CD4-positive, alpha-beta T cell treated with Interleukin-6 for 4 hours (primary cell): ENCODE results near the gene COQ8B.

Experiments used
- DNase-seq: peaks from one replicate; pipeline ENCODE4 v3.0.0-alpha.2; 2020; ENCODE audit warnings: mixed read lengths

The COQ8B gene

DNA sequence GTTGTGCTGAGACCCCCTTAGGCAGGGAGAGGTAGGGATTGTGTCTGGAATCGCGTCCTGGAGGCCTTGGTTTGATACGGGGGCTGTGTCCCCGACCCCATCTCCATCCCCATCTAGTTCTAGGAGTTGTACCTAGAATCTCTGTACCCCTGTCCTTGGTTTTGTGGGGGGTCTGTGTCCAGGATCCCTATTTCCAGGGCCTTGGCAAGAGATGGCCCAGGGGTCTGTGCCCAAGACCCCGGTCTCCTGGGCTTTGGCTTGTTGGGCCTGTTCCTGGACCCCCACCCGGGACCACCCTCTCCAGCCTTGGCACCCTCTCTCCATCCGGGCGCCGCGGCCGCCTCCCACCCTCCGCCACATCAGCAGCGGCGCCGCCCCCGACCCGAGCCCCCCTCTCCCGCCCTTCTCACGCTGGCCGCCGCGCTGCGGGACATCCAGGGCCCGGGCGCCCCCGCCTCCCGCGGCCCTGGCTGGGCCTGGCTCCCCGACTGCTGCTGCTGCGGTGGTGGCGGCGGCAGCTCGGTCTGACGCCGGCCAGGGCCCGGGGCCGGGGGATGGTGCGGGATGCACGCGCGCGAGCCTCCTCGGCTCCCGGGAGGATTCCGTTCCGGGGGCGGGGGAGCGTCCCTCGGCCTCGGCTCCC lies 26.5 kb downstream of the COQ8B start, which contains the start of gene NUMBL:
Gene NUMBL (minus strand): TSS at position 602 of the 643 bp plus-strand sequence. CDS start 168 bp downstream, at position 434.
- no peak for DNase-seq

DNA sequence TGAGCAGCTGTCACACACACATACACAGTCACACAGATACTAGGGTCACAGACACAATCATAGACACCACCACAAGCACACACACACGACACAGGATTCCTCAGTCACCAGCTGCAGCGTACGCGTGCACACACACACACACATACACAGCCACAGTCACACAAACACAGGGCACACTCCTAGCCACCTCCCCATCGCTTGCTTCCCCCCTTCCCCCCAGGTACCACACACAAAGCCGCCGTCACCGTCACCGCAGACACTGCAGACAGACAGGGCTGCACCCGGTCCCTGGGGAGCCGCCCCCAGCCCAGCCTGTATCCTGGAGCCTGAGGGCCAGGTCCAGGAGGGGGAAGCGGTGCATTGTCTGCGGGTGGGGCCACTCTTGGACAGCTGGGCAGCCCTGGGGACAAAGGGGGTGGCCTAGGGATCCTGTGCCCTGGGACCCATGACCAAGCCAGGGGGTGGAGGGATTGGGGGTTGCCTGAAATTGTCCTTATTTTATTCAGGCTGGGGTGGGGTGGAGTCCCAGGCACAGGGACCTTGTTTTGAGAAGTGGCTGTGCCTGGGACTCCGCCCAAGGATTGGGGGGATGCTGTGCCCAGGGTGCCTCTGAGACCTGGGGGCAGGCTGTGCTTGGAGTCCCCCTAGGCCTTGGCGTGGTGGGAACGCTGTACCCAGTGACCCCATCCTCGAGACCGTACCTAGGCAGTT lies 27.2 kb downstream of the COQ8B start:
- DNase-seq, result peak; percentile 18

DNA sequence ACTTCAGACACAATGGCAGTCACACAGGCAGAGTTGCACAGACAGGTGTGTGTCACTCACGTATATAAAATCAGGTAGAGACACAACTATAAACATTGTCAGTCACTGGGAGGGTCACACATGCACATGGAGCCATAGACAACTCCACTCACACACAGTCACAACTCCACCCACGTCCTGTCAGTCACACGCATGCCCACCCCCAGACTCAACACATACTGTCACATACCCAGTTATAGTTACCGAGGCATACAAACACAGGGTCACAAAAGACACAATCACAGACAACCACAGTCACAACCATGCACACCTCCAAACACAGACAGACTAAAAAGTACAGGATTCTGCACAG lies 27.7 kb downstream of the COQ8B start:
- no peak for DNase-seq

DNA sequence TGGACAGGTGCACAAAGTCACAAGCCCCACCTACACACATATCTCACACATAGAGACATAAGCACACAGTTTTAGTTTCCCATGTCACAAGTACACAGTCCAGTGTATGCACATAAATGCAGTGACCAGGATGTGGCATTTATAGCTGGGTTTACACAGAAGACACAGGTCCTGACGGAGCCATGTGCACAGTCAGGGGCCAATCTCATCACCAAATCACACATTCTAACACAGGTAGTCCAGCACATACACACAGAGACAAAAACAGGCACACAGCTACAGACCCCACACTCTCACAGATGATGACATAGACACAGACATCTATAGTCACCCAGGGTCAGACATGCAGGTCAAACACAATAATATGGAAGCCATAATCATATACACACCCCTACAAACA lies 28.4 kb downstream of the COQ8B start:
- no peak for DNase-seq

DNA sequence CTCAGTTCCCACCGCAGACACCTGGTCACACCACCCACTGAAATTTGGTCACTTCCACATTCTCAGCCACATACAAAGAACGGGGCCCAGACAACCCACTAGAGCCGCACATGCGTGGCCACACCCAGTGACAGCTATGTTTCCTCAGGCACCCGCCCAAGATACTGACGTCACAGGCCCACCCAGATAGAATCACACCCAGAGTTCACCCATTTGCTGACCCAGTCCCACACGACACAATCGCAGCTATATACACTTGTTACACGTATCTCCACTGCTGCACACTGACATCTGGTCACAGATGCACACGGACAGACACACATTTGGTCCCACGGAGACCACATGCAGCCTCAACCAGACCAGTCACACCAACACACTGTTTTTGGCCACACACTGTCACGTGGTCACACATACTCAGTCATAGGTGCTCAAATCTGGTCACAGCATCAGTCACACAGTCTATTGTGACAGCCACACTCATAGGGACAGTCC lies 29.1 kb downstream of the COQ8B start:
- DNase-seq, result no peak

DNA sequence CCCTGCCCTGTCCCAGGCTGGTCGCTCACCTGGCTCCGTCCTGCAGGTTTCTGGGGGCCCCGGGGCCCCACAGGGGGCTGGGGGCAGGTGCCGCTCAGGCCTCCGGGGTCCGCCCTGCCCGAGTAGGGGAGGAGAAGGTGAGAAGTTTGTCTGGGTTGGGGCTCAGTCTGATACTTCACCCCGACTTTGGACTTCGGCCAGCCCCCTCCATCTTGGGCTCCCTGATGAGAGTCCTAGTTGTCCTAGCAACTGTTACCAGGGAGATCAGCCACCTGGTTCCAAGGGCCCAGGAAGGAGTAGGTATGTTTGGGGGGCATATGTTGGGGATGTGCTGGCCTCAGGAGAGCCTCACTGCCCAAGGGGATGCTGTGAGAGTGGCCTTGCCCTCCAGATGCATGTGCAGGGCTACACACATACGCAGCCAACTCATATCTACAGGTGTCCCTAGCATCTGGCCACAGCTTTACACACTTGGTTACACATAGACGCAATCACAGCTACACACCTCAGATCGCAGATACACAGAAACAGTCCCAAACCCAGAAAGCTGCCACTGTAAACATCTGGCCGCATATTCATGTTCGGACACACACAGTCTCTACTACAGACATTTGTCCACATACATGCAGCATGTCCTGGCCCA lies 29.7 kb downstream of the COQ8B start:
- no peak for DNase-seq

DNA sequence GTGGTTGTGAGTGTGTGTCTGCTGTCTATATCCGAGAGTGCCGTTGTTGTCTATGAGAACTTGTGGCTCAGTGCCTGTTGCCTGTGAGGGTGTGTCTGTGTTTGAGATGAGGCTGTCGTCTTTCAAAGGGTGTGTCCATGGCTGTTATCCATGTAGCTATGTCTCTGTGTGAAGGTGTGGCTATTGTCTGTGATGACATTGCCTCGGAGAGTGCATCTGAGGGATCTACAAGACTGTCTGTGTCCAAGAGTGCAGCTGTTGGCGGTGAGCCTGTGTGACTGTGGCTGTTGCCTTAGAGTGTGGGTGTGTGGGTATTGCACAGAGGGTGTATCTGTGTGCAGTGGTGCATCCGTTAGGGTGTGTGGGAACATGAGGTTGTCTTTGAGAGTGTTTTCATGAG lies 31.1 kb downstream of the COQ8B start:
- no peak for DNase-seq

DNA sequence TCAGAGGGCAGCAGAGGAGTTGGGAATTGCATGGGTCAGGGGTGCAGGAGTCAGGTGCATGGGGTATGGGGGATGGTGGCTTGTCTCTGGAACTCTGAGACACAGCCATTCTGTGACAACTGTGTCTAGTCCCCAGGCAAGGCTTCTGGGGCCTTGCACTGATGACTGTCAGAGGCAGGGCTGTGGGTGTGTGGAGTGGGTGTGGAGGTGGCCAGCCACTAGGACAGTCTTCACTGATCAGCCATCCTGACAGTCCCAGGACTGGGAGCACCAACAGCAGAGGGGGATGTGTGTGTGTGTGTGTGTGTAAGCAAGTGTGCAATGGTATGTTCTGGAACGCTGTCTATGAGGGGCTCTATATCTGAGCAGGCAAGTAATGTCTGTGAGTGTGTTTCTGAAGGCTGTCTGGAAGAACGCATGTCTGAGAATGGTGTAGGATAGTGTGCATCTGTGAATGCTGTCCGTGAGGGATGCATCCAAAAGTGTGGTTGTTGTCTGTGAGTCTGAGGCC lies 31.6 kb downstream of the COQ8B start:
- DNase-seq, result no peak

DNA sequence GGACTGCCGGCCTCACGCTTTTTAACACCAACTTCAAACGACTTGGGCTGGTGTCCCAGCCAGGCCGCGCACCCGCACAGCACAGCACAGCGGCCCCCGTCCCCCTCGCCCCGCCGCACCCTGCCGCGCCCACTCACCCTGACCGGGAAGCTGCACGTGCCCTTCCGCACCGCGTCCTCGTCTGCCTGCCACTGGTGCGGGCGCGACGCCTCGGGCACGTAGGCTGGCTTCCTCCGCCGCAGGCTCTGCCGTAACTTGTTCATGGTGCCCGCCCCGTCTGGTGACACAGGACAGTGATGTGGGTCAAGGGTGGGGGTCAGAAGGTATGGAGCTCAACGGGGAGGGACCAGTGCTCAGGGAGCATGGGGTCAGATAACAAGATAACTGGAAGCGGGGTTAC lies 32.4 kb downstream of the COQ8B start:
- DNase-seq, result no peak

DNA sequence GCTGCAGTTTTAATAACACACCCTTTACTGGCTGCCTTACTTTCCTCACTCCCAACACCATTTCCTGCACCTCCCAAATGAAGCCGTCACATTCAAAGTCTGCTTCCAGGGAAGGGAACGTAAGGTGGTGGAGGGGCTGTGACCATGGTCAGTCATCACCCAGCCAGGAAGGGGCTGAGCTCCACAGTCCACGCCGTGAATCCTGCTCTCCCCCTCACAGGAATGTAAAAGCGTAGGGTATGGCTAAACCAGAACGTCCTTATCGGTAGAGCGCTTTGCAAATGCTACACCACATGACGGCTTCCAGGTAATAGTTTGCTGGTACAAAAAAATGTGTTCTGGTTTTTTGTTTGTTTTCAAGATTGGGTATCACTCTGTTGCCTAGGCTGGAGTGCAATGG lies 33.2 kb downstream of the COQ8B start:
- no peak for DNase-seq

DNA sequence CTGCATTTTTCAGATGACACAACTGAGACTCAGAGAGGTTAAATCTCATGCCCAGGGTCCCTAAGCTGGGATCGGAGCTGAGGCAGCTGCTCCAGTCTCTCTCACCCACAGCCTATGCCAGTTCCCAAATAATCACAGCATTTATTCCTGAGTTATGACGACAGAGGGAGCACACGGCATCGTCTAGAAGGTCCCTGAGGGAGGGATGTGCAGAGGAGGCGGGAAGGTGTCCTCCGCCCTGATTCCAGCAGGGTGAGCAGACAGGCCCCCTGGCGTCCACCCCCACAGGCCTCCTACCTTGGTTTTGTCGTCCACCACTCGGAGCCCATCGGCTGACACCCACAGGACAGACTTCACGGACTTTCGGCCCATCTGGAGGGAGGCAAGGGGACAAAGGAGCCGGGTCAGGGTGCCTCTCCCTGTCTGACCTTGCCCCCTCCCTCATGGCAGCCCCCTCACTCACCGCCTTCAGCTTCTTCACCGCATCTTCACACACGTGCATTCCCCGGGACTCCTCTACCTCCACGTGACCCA lies 34.2 kb downstream of the COQ8B start:
- DNase-seq, result no peak

DNA sequence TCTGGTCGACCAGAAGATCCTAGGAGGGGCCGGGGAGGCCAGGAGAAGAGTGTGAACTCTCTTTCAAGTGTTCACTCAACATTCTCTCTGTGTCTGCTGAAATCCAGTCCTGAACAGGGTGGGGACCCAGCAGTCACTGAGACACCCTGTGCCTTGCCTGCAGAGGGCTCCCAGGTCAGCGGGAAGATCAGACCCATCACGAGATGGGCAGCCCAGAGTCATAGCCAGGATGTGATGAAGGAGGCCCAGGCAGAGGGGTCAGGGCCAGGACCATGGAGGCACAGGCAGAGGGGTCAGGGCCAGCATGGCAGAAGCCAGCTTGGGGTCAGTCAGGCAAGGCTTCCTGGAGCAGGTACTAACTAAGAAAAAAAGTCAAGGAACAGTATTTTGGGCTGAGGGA lies 35.6 kb downstream of the COQ8B start:
- DNase-seq, result no peak

DNA sequence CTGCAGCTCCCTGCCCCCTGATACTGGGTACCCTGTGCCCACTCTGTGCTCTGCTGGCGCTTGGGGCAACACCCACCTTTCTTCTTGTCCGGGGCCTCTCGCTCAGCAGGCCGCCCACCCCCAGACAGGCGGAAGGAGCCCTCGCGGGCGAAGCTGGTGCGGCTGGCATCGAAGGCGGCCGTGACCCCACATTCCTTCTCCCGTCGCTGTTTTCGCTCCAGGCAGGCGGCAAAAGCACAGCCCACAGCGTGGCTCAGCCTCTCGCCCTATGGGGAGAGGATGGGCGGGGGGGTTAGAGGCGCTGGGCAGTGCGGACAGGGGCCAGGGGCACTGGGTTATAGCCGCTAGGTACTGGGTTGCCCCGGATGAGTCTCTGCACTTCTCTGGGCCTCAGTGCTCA lies 39.5 kb downstream of the COQ8B start:
- DNase-seq, result no peak

DNA sequence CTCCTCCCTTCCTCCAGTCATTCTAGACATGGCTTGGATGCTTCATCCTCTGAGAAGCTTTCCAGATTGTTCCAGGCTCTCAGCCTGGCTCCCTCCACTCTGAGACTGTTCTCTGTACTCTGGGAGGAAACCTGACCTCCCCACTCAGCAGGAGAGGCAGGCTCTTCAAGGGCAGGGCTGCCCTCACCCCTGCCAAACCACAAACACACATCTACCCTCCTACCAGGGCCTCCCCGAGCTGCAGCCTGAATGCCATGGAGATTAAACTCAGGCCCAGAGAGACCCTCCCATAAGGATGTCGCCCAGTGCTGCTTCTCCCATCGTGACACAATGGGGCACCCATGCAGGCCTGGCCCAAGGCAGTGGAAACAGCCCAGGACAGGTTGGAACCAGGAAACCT lies 42.4 kb downstream of the COQ8B start:
- DNase-seq, result no peak

DNA sequence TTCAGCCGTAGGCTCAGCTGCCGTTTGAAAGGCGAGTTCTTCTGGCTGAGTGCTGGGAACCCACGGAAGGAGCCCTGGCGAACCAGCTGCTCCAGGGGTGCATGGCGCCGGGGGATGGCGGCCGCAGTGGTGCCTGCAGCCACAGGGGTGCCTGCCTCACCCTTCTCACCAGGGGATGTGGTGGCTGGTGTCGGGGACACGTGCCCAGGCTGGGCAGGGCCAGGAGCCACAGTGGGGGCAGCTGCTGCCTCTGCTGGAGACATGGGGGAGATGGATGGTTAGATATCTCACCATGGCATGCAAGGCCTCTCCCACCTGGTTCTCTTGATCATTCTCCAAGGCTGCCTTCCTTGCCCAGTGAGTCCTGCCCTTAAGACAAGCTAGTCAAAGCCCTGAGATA lies 43.3 kb downstream of the COQ8B start:
- no peak for DNase-seq

DNA sequence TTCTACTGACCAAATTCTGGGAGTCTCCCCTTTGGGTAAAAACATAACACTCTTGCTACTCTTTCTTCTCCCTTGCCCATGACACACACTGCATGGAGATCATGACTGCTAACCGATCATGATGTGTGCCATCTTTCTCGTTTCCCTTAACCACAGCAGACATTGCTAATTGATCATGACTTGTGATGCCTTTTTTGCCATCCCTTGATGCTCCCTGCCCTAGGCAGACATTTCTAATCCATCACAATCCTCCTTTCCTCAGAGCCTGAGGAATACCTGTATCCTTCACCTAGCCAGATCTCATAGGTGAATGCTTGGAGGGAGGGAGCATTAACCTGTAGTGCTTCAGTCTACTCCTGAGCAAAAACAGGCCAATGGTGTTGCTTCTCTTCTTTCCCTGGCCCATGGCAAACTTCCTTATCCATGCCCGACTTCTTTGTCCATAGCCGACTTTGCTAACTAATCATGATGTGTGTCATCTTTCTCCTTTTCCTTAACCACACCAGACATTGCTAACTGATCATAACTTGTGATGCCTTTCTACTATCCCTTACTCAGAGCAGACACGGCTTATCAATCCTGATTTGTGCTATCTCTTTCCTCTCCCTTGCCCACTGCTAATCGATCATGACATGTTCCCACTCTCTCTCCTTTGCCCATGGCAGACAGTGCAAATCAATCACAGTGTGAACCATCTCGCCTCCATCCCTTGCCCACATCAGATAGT lies 44.0 kb downstream of the COQ8B start:
- no peak for DNase-seq

DNA sequence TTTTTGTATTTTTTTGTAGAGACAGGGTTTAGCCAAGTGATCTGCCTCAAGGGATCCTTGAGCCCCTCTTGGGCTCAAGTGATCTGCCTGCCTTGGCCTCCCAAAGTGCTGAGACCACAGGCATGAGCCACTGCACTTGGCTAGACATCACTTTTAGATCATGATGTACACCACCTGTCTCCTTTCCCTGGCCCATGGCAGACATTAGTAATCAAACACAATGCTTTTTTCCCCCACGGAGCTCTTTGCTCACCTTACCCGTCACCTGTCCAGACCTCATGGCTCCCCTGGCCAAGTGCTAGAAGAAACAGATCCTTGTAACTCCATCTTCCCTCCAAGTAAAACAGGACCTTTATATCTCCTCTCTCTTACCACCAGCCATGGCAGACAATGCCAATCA lies 44.6 kb downstream of the COQ8B start:
- DNase-seq, result no peak

DNA sequence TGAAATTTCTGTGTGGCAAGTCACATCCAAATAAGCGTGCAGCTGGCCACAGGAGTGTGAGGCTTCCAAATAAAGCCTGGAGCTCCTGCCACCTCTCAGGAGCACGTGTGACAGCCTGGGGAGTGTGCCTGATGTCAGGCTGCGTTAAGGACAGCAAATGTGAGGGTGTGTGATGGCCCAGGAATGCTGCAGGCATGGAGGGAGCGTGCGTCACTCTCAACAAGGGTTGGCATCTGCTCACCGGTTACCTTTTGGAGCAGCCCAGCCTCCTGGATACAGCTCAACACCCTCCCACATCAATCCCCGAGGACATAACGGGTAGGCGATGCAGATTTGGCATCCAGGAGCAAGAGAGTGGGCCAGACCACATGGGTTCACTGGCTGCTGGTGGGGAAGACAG lies 45.3 kb downstream of the COQ8B start:
- DNase-seq, result no peak

DNA sequence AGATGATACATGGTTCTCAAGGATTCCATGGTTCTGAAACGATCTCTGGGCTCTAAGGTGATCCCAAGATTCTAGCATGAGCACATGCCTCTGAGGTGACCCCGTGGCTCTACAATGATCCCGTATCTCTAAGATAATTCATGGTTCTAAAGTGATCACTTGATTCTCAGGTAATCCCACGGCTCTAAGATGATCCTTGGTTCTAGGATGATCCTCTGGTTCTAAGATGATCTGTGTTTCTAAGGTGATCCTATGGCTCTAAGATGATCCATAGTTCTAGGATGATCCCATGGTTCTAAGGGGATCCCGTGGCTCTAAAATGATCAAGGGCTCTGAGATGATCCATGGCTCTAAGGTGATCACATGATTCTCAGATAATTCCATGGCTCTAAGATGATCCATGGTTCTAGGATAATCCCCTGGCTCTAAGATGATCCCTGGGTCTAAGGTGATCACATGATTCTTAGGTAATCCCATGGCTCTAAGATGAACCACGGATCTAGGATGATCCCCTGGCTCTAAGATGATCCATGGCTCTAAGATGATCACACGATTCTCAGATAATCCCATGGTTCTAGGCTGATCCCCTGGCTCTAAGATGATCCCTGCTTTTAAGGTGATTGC lies 47.6 kb downstream of the COQ8B start:
- no peak for DNase-seq

DNA sequence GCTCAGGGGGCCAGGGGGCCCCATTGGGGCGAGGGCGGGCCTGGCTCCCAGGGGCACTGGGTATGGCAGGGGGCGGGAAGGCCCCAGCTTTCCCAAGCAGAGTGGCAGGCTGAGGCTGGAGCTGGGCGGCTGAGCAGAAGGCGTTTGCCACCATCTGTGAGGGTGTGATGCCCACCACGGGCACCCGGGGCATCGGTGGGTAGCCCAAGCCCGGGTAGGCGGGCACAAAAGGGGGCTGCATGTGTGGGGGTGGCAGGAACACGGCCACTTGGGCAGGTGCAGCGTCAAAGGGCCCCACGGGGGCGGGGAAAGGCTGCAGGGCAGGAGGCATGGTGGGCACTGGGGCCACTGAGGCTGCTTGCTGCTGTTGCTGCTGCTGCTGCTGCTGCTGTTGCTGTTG lies 49.1 kb downstream of the COQ8B start:
- no peak for DNase-seq

DNA sequence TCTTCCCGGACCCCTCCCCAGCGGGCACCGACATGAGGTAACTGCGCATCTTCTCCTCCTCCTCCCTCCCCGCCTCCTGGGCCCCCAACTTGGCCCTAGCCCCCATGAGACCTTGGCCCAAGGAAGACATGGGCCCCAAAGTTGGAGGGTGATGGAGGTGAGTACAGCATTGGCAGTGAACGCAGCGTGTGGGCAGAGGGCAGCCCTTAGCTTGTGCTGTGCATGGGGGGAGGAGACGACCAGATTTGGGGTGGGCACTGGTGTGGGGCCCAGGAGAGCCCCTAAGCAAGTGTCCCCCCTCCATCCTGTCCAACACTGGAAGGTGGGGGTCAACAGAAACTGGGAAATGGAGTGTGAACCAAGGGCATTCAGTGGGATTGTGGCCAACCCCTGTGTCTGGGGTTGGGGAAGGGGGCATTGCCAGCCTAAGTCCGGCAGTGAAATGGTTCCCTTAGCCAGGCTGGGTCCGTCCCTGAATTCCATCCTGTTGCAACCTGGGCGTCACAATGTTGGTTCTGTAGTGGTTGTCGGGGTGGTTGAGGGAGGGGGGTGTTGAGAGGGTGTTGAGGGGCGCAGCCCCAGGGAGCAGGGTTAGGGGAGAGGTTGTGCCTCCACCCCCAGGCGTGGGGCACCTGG lies 49.8 kb downstream of the COQ8B start:
- DNase-seq, result no peak
